ENCODE results near the gene TCF25.

Gene TCF25

GRCh38 chr16:89844739-89845339, 28.6 kb upstream of the TCF25 start:
- DNase-seq (ENCODE audit: low spot score): no peak

- DNase-seq (ENCODE audit: low spot score): no peak
Measured at GRCh38 chr16:89845417-89845816, 28.0 kb upstream of the TCF25 start.

- DNase-seq (ENCODE audit: low spot score): no peak
Measured at GRCh38 chr16:89847051-89847939, 26.1 kb upstream of the TCF25 start.

GRCh38 chr16:89847940-89848297, 25.5 kb upstream of the TCF25 start:
- DNase-seq (ENCODE audit: low spot score): no peak

GRCh38 chr16:89848974-89849373, 24.4 kb upstream of the TCF25 start:
- no peak for DNase-seq (ENCODE audit: low spot score)

GRCh38 chr16:89853306-89853993, 19.9 kb upstream of the TCF25 start:
- DNase-seq (ENCODE audit: low spot score): no peak

GRCh38 chr16:89855301-89855945, 18.0 kb upstream of the TCF25 start:
- no peak for DNase-seq (ENCODE audit: low spot score)

GRCh38 chr16:89855986-89856385, 17.4 kb upstream of the TCF25 start:
- DNase-seq (ENCODE audit: low spot score): no peak

GRCh38 chr16:89858973-89859614, 14.3 kb upstream of the TCF25 start:
- DNase-seq (ENCODE audit: low spot score): no peak

- DNase-seq (ENCODE audit: low spot score): no peak
Measured at GRCh38 chr16:89859615-89860007, 13.8 kb upstream of the TCF25 start.

- no peak for DNase-seq (ENCODE audit: low spot score)
Measured at GRCh38 chr16:89860747-89861304, 12.6 kb upstream of the TCF25 start.

GRCh38 chr16:89861648-89862047, 11.7 kb upstream of the TCF25 start:
- no peak for DNase-seq (ENCODE audit: low spot score)

GRCh38 chr16:89862732-89863131, 10.7 kb upstream of the TCF25 start:
- DNase-seq (ENCODE audit: low spot score): no peak

GRCh38 chr16:89863741-89864526, 9.5 kb upstream of the TCF25 start:
- no peak for DNase-seq (ENCODE audit: low spot score)

GRCh38 chr16:89864527-89864820, 8.9 kb upstream of the TCF25 start:
- no peak for DNase-seq (ENCODE audit: low spot score)

GRCh38 chr16:89867918-89868317, 5.5 kb upstream of the TCF25 start:
- DNase-seq (ENCODE audit: low spot score): no peak

GRCh38 chr16:89869911-89870310, 3.5 kb upstream of the TCF25 start:
- no peak for DNase-seq (ENCODE audit: low spot score)

- no peak for DNase-seq (ENCODE audit: low spot score)
Measured at GRCh38 chr16:89870440-89870839, 3.0 kb upstream of the TCF25 start.

- DNase-seq (ENCODE audit: low spot score): no peak
Measured at GRCh38 chr16:89871895-89872294, 1.5 kb upstream of the TCF25 start.

- DNase-seq (ENCODE audit: low spot score): peak; percentile 94
Measured at GRCh38 chr16:89873972-89874689, 739 bp downstream of the TCF25 start.

All from SK-N-DZ (cell line).